ENCODE measurements around the gene OR5K1.

OR5K1 gene

GRCh38 chr3:98518816-98519215 lies 55.8 kb downstream of the OR5K1 start:
- no peak for DNase-seq

GRCh38 chr3:98519351-98519750 lies 56.4 kb downstream of the OR5K1 start:
- no peak for DNase-seq

GRCh38 chr3:98521897-98522543 lies 59.0 kb downstream of the OR5K1 start:
- no peak for DNase-seq
